Mesenchymal stem cell (in vitro differentiated cells and primary cell): ENCODE data around the gene CIDEA.

Source experiments
- DNase-seq: peaks from one replicate; pipeline ENCODE4 v3.0.0-alpha.2; 2013
- H2AFZ ChIP-seq: one replicate; pipeline ENCODE4 v1.6.1; 2013; ENCODE audit warnings: low read depth, mild to moderate bottlenecking, control low read depth, inconsistent platforms, low read length, moderate library complexity
- H2AK5ac ChIP-seq: 2 replicates; pipeline ENCODE4 v1.6.1; 2013; ENCODE audit warnings: low read length, moderate library complexity, mild to moderate bottlenecking, inconsistent platforms; ENCODE audit not compliant: severe bottlenecking
- H2BK120ac ChIP-seq: one replicate; pipeline ENCODE4 v1.6.1; 2013; ENCODE audit warnings: low read depth, mild to moderate bottlenecking, inconsistent platforms, low read length, moderate library complexity
- H2BK12ac ChIP-seq, 2 experiments: one replicate each; pipeline ENCODE4 v1.6.1; 2013; ENCODE audit warnings: inconsistent platforms in 2 of 2, low read length in 2 of 2, mild to moderate bottlenecking in 2 of 2, moderate library complexity in 2 of 2, control low read depth in 1 of 2
- H2BK15ac ChIP-seq: one replicate; pipeline ENCODE4 v1.6.1; 2013; ENCODE audit warnings: mild to moderate bottlenecking, low read depth, inconsistent platforms; ENCODE audit not compliant: poor library complexity, severe bottlenecking
- H2BK5ac ChIP-seq: 2 replicates; pipeline ENCODE4 v1.6.1; 2013; ENCODE audit warnings: low read depth, mild to moderate bottlenecking, low read length, control low read depth, inconsistent platforms; ENCODE audit not compliant: poor library complexity, severe bottlenecking
- H3K14ac ChIP-seq, 2 experiments: one replicate each; pipeline ENCODE4 v1.6.1; 2013; ENCODE audit warnings: inconsistent platforms in 2 of 2, low read length in 2 of 2, control low read depth in 1 of 2, mild to moderate bottlenecking in 1 of 2, moderate library complexity in 1 of 2
- H3K18ac ChIP-seq, 2 experiments: one replicate each; pipeline ENCODE4 v1.6.1; 2013; ENCODE audit warnings: inconsistent platforms in 2 of 2, low read length in 2 of 2, control low read depth in 1 of 2, low read depth in 1 of 2, mild to moderate bottlenecking in 1 of 2
- H3K23ac ChIP-seq, 2 experiments: one replicate each; pipeline ENCODE4 v1.6.1; 2013; ENCODE audit warnings: inconsistent platforms in 2 of 2, low read length in 2 of 2, mild to moderate bottlenecking in 2 of 2, moderate library complexity in 2 of 2, control low read depth in 1 of 2
- H3K27ac ChIP-seq: 2 replicates; pipeline ENCODE4 v1.5.1; 2013; ENCODE audit warnings: mild to moderate bottlenecking, moderate library complexity, low read length, control low read depth, inconsistent platforms; ENCODE audit not compliant: poor library complexity, severe bottlenecking
- H3K27me3 ChIP-seq, 2 experiments: 2 replicates each; pipeline versions ENCODE4 v1.6.1 to v1.7.0; 2013; ENCODE audit warnings: low read length in 2 of 2, mild to moderate bottlenecking in 2 of 2, moderate library complexity in 2 of 2, control low read depth in 1 of 2, inconsistent platforms in 1 of 2; ENCODE audit not compliant: control insufficient read depth in 1 of 2, insufficient read depth in 1 of 2
- H3K36me3 ChIP-seq, 2 experiments: 2 replicates each; pipeline versions ENCODE4 v1.6.1 to v1.7.0; 2013; ENCODE audit warnings: low read length in 2 of 2, control low read depth in 1 of 2, inconsistent platforms in 1 of 2, low read depth in 1 of 2, mild to moderate bottlenecking in 1 of 2; ENCODE audit not compliant: insufficient read depth in 2 of 2, control insufficient read depth in 1 of 2
- H3K4ac ChIP-seq, 2 experiments: one replicate each; pipeline ENCODE4 v1.6.1; 2013; ENCODE audit warnings: inconsistent platforms in 2 of 2, low read length in 2 of 2, mild to moderate bottlenecking in 2 of 2, moderate library complexity in 2 of 2, control low read depth in 1 of 2, low read depth in 1 of 2
- H3K4me1 ChIP-seq: 2 replicates; pipeline ENCODE4 v1.6.1; 2013; ENCODE audit warnings: low read depth, low read length, control low read depth; ENCODE audit not compliant: control insufficient read depth, insufficient read depth
- H3K4me2 ChIP-seq: 2 replicates; pipeline ENCODE4 v1.6.1; 2013; ENCODE audit warnings: low read length, mild to moderate bottlenecking, inconsistent platforms; ENCODE audit not compliant: poor library complexity, severe bottlenecking
- H3K4me3 ChIP-seq, 2 experiments: 2 replicates each; pipeline versions ENCODE4 v1.5.1 to v1.7.0; 2013; ENCODE audit warnings: low read length in 2 of 2, mild to moderate bottlenecking in 2 of 2, control low read depth in 1 of 2, low read depth in 1 of 2; ENCODE audit not compliant: insufficient read depth in 1 of 2
- H3K79me1 ChIP-seq: replicated peaks from 2 replicates; pipeline ENCODE4 v1.6.1; 2013; ENCODE audit warnings: mild to moderate bottlenecking, control low read depth, low read length, inconsistent platforms; ENCODE audit not compliant: poor library complexity, severe bottlenecking
- H3K9ac ChIP-seq: 2 replicates; pipeline ENCODE4 v1.7.0; 2013; ENCODE audit warnings: mild to moderate bottlenecking, low read length, moderate library complexity
- H3K9me3 ChIP-seq: 2 replicates; pipeline ENCODE4 v1.7.0; 2013; ENCODE audit warnings: mild to moderate bottlenecking, low read length; ENCODE audit not compliant: control insufficient read depth
- H4K8ac ChIP-seq: one replicate; pipeline ENCODE4 v1.6.1; 2013; ENCODE audit warnings: inconsistent platforms, mild to moderate bottlenecking, low read length, moderate library complexity
- H4K91ac ChIP-seq: one replicate; pipeline ENCODE4 v1.6.1; 2013; ENCODE audit warnings: mild to moderate bottlenecking, low read length, inconsistent platforms
- WGBS: methylation state at CpG from one replicate; pipeline ENCODE4 v1.1.7; 2013; ENCODE audit warnings: mixed read lengths; 5-methylcytosine and 5-hydroxymethylcytosine counted together

The CIDEA gene

GRCh38 chr18:12236141-12236540, 18.0 kb upstream of the CIDEA start:
- WGBS = 90% methylated on average over 16 of the region's 16 CpGs
- no peak overlapping the region for H4K91ac ChIP-seq
- no peak overlapping the region for H3K9ac ChIP-seq
- H3K23ac ChIP-seq = no peak overlapping the region
- H3K14ac ChIP-seq = no peak overlapping the region
- no peak overlapping the region for H3K27ac ChIP-seq
- H3K79me1 ChIP-seq = no peaks in the 10 kb centered on the region
- H3K9me3 ChIP-seq = no peaks in the 10 kb centered on the region
- H3K18ac ChIP-seq = no peak overlapping the region
- no peak overlapping the region for H2BK5ac ChIP-seq
- no peak overlapping the region for H2BK12ac ChIP-seq
- H2BK15ac ChIP-seq = no peak overlapping the region
- no peak overlapping the region for H3K4me2 ChIP-seq
- peaks cover 8% of the 10 kb centered on the region for H3K4me1 ChIP-seq
- H4K8ac ChIP-seq = no peak overlapping the region
- H3K36me3 ChIP-seq = no peaks in the 10 kb centered on the region
- H2BK120ac ChIP-seq = no peak overlapping the region
- DNase-seq = no peak
- H2AK5ac ChIP-seq = no peak overlapping the region
- no peak overlapping the region for H3K4me3 ChIP-seq
- no peak overlapping the region for H3K4ac ChIP-seq
- H3K27me3 ChIP-seq = peaks cover 12 to 25% of the 10 kb centered on the region in 2 experiments
- H2AFZ ChIP-seq = no peak overlapping the region

DNA sequence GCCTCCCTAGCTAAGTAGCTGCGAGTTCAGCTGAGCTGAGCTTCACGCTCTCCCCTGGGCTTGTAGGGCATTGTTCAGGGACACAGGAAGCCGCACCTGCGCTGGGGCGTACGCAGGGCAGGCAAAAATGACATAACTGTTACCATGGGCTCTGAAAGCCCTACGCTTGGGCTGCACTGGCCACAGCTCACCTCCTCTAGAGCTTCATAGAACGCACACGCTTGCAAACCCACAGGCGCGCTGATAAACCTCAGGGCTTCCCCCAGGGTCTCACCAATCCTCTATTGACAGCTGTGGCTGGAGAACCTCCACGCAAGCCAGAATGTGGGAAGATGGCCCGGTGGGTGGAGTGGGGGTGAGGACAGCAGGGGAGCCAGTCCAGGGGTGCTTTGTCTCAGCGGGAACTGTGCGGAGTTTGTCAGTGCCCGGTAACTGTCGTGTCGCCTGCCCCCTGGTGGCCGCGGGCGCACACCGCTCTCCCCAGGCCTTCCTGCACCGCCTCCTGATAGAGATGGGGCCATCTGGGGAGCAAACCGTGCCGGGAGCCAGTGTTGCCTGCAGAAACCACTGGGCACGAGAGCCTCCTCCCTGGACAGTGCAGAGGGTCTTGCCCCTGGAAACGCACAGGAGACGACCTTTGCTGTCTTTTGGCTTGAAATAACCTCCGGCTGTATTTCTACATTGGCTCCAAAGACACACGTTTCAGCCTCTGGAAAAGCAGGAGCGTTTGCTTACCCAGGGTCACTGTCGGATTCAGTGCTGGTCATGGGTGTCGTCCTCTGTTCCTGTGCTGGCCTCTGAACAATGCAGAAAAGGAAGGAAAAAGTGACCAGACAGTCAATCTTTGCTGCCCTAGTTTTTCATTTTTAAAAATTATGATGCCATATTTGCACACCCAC, 17.0 kb upstream of the CIDEA start:
- H3K4ac ChIP-seq = no peak overlapping the region
- H3K14ac ChIP-seq = no peak overlapping the region
- no peak overlapping the region for H2BK120ac ChIP-seq
- peak overlapping the region in 1 of 2 experiments; percentile 45 for H3K4me3 ChIP-seq
- H3K9ac ChIP-seq = peak overlapping the region; percentile 42
- no peak overlapping the region for H3K27ac ChIP-seq
- no peak overlapping the region for H3K18ac ChIP-seq
- H3K23ac ChIP-seq = no peak overlapping the region
- no peaks in the 10 kb centered on the region for H3K79me1 ChIP-seq
- peaks cover 6% of the 10 kb centered on the region for H3K4me1 ChIP-seq
- no peak overlapping the region for H4K8ac ChIP-seq
- no peak overlapping the region for H2AFZ ChIP-seq
- no peak overlapping the region for H3K4me2 ChIP-seq
- H4K91ac ChIP-seq = no peak overlapping the region
- H2BK12ac ChIP-seq = no peak overlapping the region
- WGBS = 40% methylated on average over 31 of the region's 33 CpGs
- no peak overlapping the region for H2BK15ac ChIP-seq
- DNase-seq = peak; percentile 59
- H3K27me3 ChIP-seq = peaks cover 15 to 31% of the 10 kb centered on the region in 2 experiments
- H3K36me3 ChIP-seq = no peaks in the 10 kb centered on the region
- H3K9me3 ChIP-seq = no peaks in the 10 kb centered on the region
- no peak overlapping the region for H2AK5ac ChIP-seq
- H2BK5ac ChIP-seq = no peak overlapping the region

DNA sequence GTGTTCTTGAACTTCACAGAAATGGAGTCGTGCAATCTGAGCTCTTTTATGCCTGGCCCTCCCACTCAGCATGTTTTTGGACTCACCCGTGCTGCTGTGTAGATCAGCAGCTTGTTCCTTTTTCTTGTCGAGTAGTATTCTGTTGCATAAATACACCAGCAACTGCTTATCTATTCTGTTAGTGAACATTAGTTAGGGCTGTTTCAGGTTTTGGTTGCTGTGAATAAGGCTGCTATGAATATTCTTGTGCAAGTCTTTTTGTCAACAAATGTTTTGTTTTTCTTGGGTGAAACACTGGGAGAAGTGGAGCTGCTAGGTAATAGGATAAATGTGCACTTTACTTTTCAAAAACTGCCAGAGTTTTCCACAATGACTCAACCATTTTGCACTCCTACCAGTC, 15.3 kb upstream of the CIDEA start:
- no peak overlapping the region for H2AK5ac ChIP-seq
- no peak overlapping the region for H4K91ac ChIP-seq
- H3K4ac ChIP-seq = no peak overlapping the region
- peaks cover 6% of the 10 kb centered on the region for H3K4me1 ChIP-seq
- no peak overlapping the region for H2BK120ac ChIP-seq
- no peaks in the 10 kb centered on the region for H3K9me3 ChIP-seq
- H3K27ac ChIP-seq = no peak overlapping the region
- H2BK15ac ChIP-seq = no peak overlapping the region
- 69% methylated on average over 3 of the region's 3 CpGs for WGBS
- no peak overlapping the region for H2BK12ac ChIP-seq
- H3K23ac ChIP-seq = no peak overlapping the region
- H3K79me1 ChIP-seq = no peaks in the 10 kb centered on the region
- H4K8ac ChIP-seq = no peak overlapping the region
- H3K4me3 ChIP-seq = no peak overlapping the region
- H3K36me3 ChIP-seq = no peaks in the 10 kb centered on the region
- DNase-seq = peak; percentile 9
- H3K27me3 ChIP-seq = peaks cover 15 to 33% of the 10 kb centered on the region in 2 experiments
- H2BK5ac ChIP-seq = no peak overlapping the region
- H3K9ac ChIP-seq = no peak overlapping the region
- no peak overlapping the region for H2AFZ ChIP-seq
- no peak overlapping the region for H3K18ac ChIP-seq
- H3K4me2 ChIP-seq = no peak overlapping the region
- H3K14ac ChIP-seq = no peak overlapping the region

- WGBS = 73% methylated on average over 6 of the region's 6 CpGs
- Histone ChIP-seq H2BK12ac (no peak overlapping the region), H3K36me3 (no peaks in the 10 kb centered on the region)
Measured at GRCh38 chr18:12239431-12239830, 14.7 kb upstream of the CIDEA start.

More at GRCh38 chr18:12239431-12239830, 14.7 kb upstream of the CIDEA start:
- Histone ChIP-seq H2BK5ac (no peak overlapping the region), H2BK120ac (no peak overlapping the region), H4K8ac (peak overlapping the region; percentile 16), H3K18ac (no peak overlapping the region), H3K27ac (no peak overlapping the region), H4K91ac (no peak overlapping the region), H2BK15ac (no peak overlapping the region), H3K9ac (no peak overlapping the region), H3K4me2 (peak overlapping the region; percentile 13), H3K79me1 (no peaks in the 10 kb centered on the region), H3K4me1 (peaks cover 6% of the 10 kb centered on the region), H3K27me3 (peaks cover 15 to 31% of the 10 kb centered on the region in 2 experiments), H2AFZ (no peak overlapping the region), H3K14ac (no peak overlapping the region), H3K4me3 (no peak overlapping the region), H3K23ac (no peak overlapping the region), H2AK5ac (no peak overlapping the region), H3K9me3 (no peaks in the 10 kb centered on the region), H3K4ac (no peak overlapping the region)
- DNase-seq = no peak
